Psoas muscle (tissue), 8 donors: ENCODE data around the gene SDCCAG8. TPM values are rescaled to one million over a fixed set of nuclear protein-coding genes. Genes with fewer than 3 reads are reported as not detected.

Experiments used
- ATAC-seq, 4 donors: fragments of 200-7000 bp; cut with Tn5 transposase; one replicate each; pipeline ENCODE4 v1.9.1; 2020; ENCODE audit warnings: moderate library complexity in 3 of 4, mild to moderate bottlenecking in 2 of 4
- DNase-seq, 2 donors: peaks; one replicate each; pipeline ENCODE4 v3.0.0-alpha.2; 2020
- H3K27ac ChIP-seq: fragments of 200-600 bp; one replicate; pipeline ENCODE4 v1.8.0; 2022
- H3K27me3 ChIP-seq, 3 donors: fragments of 200-600 bp in 1 of 3; one replicate each; pipeline versions ENCODE4 v1.6.1 to v1.8.0; 2013 to 2022; ENCODE audit warnings: low read length in 2 of 3, mild to moderate bottlenecking in 2 of 3, moderate library complexity in 1 of 3; ENCODE audit not compliant: insufficient read depth in 3 of 3
- H3K36me3 ChIP-seq, 2 donors: fragments of 200-600 bp in 1 of 2; one replicate each; pipeline versions ENCODE4 v1.6.1 to v1.8.0; 2013 to 2022; ENCODE audit warnings: low read depth in 1 of 2, mild to moderate bottlenecking in 1 of 2, moderate library complexity in 1 of 2; ENCODE audit not compliant: insufficient read depth in 1 of 2
- H3K4me1 ChIP-seq: fragments of 200-600 bp; one replicate; pipeline ENCODE4 v1.8.0; 2022
- H3K4me3 ChIP-seq: fragments of 200-600 bp; one replicate; pipeline ENCODE4 v1.8.0; 2022; ENCODE audit warnings: mild to moderate bottlenecking
- H3K9me3 ChIP-seq: fragments of 200-600 bp; one replicate; pipeline ENCODE4 v1.8.0; 2022
- WGBS, 3 donors: extraction: QIAGEN DNeasy Blood & Tissue Kit; methylation state at CpG; one replicate each; pipeline versions ENCODE4 v1.1.6 to v1.1.7; 2013; 5-methylcytosine and 5-hydroxymethylcytosine counted together
- intact Hi-C, 2 donors: fragments of 100-400 bp; cut with DNase I; formaldehyde crosslinking; loops; one replicate each; pipeline versions ENCODE4 v1.11.0 to v1.14.2; 2022
- polyA plus RNA-seq, 3 donors: library from polyadenylated mRNA; stranded (reverse); fragments of 200-250 nt; gene quantifications; one replicate each; pipeline ENCODE4 v1.2.3, GENCODE V29; 2013
- total RNA-seq, 4 donors: library from RNA; stranded (reverse); fragmentation: NEBNext Ultra II Directional in 2 of 4; extraction: Animal tissue kit (Norgen Biotek cat#: 25700) in 2 of 4; gene quantifications; one replicate each; pipeline versions ENCODE4 v1.2.1 to v1.2.4, GENCODE V29; 2021 to 2023
- TF ChIP-seq, protein P1 (sequence below): fragments of 200-600 bp; IDR thresholded peaks from one replicate; pipeline ENCODE4 v1.8.0; 2022; ENCODE audit warnings: antibody characterized with exemption
- donor health status: healthy with polysubstance abuse.
- donor health status: DM: no; HTN: no; CAD: no; lungs with moderate emphysema.
- donor health status: Bipolar disorder and iron deficiency.
- donor health status: healthy.
- donor health status: DM: yes; HTN: yes; CAD: no.
- donor health status: DM: no; HTN: no; CAD: no.
- donor health status: DM: no; HTN: no; CAD: no.
- donor health status: DM: yes; HTN: yes; CAD: no.

Gene SDCCAG8
- total and polyA plus RNA-seq, 7 donors = 6.4 to 27.6 (median 20.9) TPM

DNA sequence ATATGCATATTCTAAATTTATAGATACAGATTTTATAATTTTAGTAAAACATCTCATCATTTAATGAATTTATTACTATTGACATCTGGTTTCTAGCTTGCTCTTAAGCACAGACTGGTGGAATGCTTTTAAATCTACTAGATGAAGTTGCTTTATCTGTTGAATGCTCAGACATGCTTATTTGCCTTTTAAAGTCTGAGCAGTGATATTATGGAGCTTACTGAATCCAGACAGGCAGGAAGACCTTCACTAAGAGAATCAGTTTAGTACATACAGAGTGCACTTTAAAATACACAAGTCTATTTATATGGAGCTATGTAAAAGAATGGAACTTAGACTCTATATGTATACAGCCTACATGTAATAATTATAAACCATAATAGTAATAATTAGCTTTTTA is 16.6 kb downstream of the SDCCAG8 start:
- DNase-seq = no peak
- no peak overlapping the region for H3K27ac ChIP-seq
- peaks cover 3 to 73% of the 10 kb centered on the region in 2 donors for H3K36me3 ChIP-seq
- intact Hi-C loops = no loop called here
- no peaks in the 10 kb centered on the region for H3K4me1 ChIP-seq
- H3K4me3 ChIP-seq = no peak overlapping the region
- H3K27me3 ChIP-seq = no peaks in the 10 kb centered on the region
- no peaks in the 10 kb centered on the region for H3K9me3 ChIP-seq
- TF ChIP-seq, protein P1, sequence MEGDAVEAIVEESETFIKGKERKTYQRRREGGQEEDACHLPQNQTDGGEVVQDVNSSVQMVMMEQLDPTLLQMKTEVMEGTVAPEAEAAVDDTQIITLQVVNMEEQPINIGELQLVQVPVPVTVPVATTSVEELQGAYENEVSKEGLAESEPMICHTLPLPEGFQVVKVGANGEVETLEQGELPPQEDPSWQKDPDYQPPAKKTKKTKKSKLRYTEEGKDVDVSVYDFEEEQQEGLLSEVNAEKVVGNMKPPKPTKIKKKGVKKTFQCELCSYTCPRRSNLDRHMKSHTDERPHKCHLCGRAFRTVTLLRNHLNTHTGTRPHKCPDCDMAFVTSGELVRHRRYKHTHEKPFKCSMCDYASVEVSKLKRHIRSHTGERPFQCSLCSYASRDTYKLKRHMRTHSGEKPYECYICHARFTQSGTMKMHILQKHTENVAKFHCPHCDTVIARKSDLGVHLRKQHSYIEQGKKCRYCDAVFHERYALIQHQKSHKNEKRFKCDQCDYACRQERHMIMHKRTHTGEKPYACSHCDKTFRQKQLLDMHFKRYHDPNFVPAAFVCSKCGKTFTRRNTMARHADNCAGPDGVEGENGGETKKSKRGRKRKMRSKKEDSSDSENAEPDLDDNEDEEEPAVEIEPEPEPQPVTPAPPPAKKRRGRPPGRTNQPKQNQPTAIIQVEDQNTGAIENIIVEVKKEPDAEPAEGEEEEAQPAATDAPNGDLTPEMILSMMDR = no peak
- ATAC-seq = no peak

DNA sequence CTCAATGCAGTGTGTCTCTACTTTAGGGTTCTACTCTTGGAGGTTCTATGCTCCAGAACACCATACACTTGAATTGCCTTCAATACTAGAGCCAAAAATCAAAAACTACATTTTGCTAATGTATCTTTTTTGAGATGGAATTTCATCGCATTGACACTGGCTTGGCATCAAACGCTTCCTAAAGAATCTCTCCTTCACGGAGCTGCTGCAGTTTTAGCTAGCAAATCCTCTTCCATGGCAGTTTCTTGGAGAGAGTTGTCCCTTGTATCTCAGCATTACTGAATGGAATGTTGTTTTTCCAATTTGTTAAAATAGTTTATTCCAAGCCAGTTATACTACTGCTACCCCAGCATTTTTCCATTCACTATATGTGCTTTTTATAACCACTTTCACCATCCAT is 17.7 kb downstream of the SDCCAG8 start:
- Histone ChIP-seq H3K4me1 (no peaks in the 10 kb centered on the region), H3K4me3 (no peak overlapping the region), H3K9me3 (peaks cover 6% of the 10 kb centered on the region), H3K36me3 (peaks cover 3 to 84% of the 10 kb centered on the region in 2 donors), H3K27ac (no peak overlapping the region), H3K27me3 (no peaks in the 10 kb centered on the region)
- no peak for DNase-seq
- TF ChIP-seq, protein P1 = no peak
- 81 to 86% (median 83%) methylated on average over 3 of the region's 3 CpGs for WGBS, 3 donors
- no peak for ATAC-seq
- intact Hi-C loops = no loop called here

DNA sequence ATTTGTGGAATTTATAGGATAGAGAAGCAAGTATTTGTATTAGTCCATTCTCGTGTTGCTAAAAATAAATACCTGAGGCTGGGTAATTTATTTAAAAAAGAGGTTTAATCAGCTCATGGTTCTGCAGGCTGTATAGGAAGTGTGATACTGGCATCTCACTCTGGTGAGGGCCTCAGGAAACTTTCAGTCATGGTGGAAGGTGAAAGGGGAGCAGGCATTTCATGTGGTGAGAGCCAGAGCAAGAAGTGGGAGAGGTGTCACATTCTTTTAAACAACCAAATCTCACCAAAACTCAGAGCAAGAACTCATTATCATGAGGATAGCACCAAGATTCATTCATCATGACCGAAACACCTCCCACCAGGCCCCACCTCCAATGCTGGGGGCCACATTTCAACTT is 18.1 kb downstream of the SDCCAG8 start:
- H3K9me3 ChIP-seq = peaks cover 6% of the 10 kb centered on the region
- H3K36me3 ChIP-seq = peaks cover 3 to 87% of the 10 kb centered on the region in 2 donors
- ATAC-seq (no peak), DNase-seq (no peak)
- intact Hi-C loops = no loop called here
- no peaks in the 10 kb centered on the region for H3K4me1 ChIP-seq
- H3K27me3 ChIP-seq = no peaks in the 10 kb centered on the region
- 96 to 99% (median 97%) methylated on average over 2 of the region's 2 CpGs for WGBS, 3 donors
- H3K27ac ChIP-seq = no peak overlapping the region
- no peak overlapping the region for H3K4me3 ChIP-seq
- TF ChIP-seq, protein P1 = no peak

DNA sequence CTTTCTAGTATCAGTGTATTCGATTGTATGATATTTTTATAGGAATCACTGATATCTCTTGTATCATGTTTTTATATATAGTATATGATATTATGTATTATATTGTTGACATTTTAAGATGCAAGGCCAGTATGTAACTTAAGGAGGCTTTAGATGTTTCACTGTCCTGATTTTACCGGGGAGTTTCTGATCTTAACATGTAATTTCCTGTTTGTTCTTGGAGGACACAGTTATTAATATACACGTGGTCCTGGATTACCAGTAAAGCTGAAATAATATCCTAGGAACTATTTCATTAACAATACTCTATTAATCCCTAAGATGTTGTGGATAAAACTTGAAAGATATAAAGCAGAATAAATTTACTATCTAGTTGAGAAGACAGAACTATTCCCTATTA is 19.5 kb downstream of the SDCCAG8 start:
- Histone ChIP-seq H3K4me3 (no peak overlapping the region), H3K9me3 (peaks cover 6% of the 10 kb centered on the region), H3K27ac (no peak overlapping the region), H3K4me1 (no peaks in the 10 kb centered on the region), H3K27me3 (no peaks in the 10 kb centered on the region), H3K36me3 (peaks cover 3 to 89% of the 10 kb centered on the region in 2 donors)
- intact Hi-C loops = no loop called here
- TF ChIP-seq, protein P1 = no peak
- no peak for DNase-seq
- ATAC-seq = no peak
- WGBS, 3 donors = 71 to 85% (median 82%) methylated on average over 3 of the region's 3 CpGs

DNA sequence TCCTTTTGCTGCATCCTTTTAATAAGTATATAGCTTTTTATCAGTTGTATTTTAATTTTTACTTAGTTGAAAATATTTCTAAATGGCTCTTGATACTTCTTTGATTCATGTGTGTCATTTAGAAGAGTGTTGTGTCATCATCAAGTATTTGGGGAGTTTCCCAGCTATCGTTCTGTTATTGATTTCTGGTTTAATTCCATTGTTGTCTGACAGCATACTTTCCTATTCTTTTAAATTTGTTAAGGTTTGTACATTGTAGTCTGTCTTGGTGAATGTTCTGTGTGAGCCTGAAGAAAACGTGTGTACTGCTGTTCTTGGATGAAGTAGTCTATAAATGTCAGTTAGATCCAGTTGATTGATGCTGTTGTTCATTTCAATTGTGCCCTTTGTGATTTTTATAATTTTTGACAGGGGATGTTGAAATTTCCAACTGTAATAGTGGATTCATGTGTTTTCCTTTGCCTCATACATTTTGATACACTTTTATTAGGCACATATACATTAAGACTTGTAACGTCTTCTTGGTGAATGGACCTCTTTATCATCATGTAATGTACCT is 24.8 kb downstream of the SDCCAG8 start:
- intact Hi-C loops = loop anchor here in 1 of 2 donors (2.0 kb wide), 1 partner anchor 18 kb away; no protein-coding TSS in a partner anchor
- Histone ChIP-seq H3K4me1 (no peaks in the 10 kb centered on the region), H3K27ac (no peak overlapping the region), H3K9me3 (peaks cover 6% of the 10 kb centered on the region), H3K27me3 (no peaks in the 10 kb centered on the region), H3K4me3 (no peak overlapping the region), H3K36me3 (peaks cover 3 to 51% of the 10 kb centered on the region in 2 donors)
- TF ChIP-seq, protein P1 = no peak
- 59 to 69% (median 60%) methylated on average over 3 of the region's 3 CpGs for WGBS, 3 donors
- ATAC-seq (no peak), DNase-seq (no peak)
